ENCODE data around the gene INAFM1.

- TF ChIP-seq POLR2A (IDR thresholded peaks at IDR 0.05) (no peak), CTCF (IDR thresholded peaks at IDR 0.05) (no peak), POLR2AphosphoS5 (IDR thresholded peaks at IDR 0.05) (no peak)
Measured at GRCh38 chr19:47228937-47229675, 45.6 kb upstream of the INAFM1 start.

Data from stomach (tissue), 4 donors.